IMR-90 (cell line): ENCODE results near the gene NXN. TPM values are rescaled to one million over a fixed set of nuclear protein-coding genes. Genes with fewer than 3 reads are reported as not detected.

Source experiments
- ATAC-seq: fragments of 200-7000 bp; cut with Tn5 transposase; 2 replicates; pipeline ENCODE4 v1.9.1; 2020; ENCODE audit warnings: low read depth, mild to moderate bottlenecking, moderate library complexity
- BruUV-seq: library from RNA; stranded (reverse); fragments of 400-500 nt; replicated peaks from 2 replicates; lab custom pipeline; 2021; lab: Mats Ljungman, UMichigan
- CTCF ChIA-PET: fragments of 300-600 bp; formaldehyde crosslinking; extraction: SDS; loops from one replicate; lab custom pipeline; 2021; ENCODE audit warnings: antibody characterized with exemption; lab: Yijun Ruan, JAX
- POLR2A ChIA-PET: fragments of 300-600 bp; sonication (Branson Sonifier 250); formaldehyde crosslinking; loops from one replicate; lab custom pipeline; 2022; ENCODE audit warnings: antibody characterized with exemption; ENCODE audit not compliant: unreplicated experiment; lab: Charles Lee
- DNase-seq: peaks from one replicate; pipeline ENCODE4 v3.0.0; 2013
- H2AFZ ChIP-seq: replicated peaks from 2 replicates; pipeline ENCODE3; 2013; ENCODE audit warnings: low read length, mild to moderate bottlenecking; ENCODE audit not compliant: poor library complexity
- H2AK5ac ChIP-seq: 2 replicates; pipeline ENCODE4 v1.6.1; 2013; ENCODE audit warnings: low read depth, low read length, inconsistent platforms
- H2AK9ac ChIP-seq: replicated peaks from 2 replicates; pipeline ENCODE3; 2013; ENCODE audit warnings: mild to moderate bottlenecking, low read depth, low read length, moderate library complexity; ENCODE audit not compliant: poor library complexity
- H2BK120ac ChIP-seq: 2 replicates; pipeline ENCODE4 v1.6.1; 2013; ENCODE audit warnings: low read depth, low read length, inconsistent platforms
- H2BK15ac ChIP-seq: 3 replicates; pipeline ENCODE4 v1.6.1; 2013; ENCODE audit warnings: low read depth, low read length, inconsistent platforms
- H2BK20ac ChIP-seq: 2 replicates; pipeline ENCODE4 v1.6.1; 2013; ENCODE audit warnings: low read depth, mild to moderate bottlenecking, inconsistent platforms, low read length, moderate library complexity
- H2BK5ac ChIP-seq: 2 replicates; pipeline ENCODE4 v1.6.1; 2013; ENCODE audit warnings: mild to moderate bottlenecking, low read depth, low read length, inconsistent platforms; ENCODE audit not compliant: poor library complexity, severe bottlenecking
- H3K14ac ChIP-seq: replicated peaks from 2 replicates; pipeline ENCODE4 v1.6.1; 2013; ENCODE audit warnings: low read depth, low read length, inconsistent platforms
- H3K18ac ChIP-seq: 2 replicates; pipeline ENCODE4 v1.6.1; 2013; ENCODE audit warnings: low read depth, low read length, control low read depth
- H3K23ac ChIP-seq: 2 replicates; pipeline ENCODE4 v1.6.1; 2013; ENCODE audit warnings: low read depth, low read length, inconsistent platforms
- H3K27ac ChIP-seq: 2 replicates; pipeline ENCODE4 v1.5.1; 2013; ENCODE audit warnings: mild to moderate bottlenecking, control low read depth, low read length; ENCODE audit not compliant: insufficient read depth
- H3K27me3 ChIP-seq: 2 replicates; pipeline ENCODE4 v1.6.1; 2013; ENCODE audit warnings: low read length; ENCODE audit not compliant: control insufficient read depth, insufficient read depth
- H3K36me3 ChIP-seq: 2 replicates; pipeline ENCODE4 v1.6.1; 2013; ENCODE audit warnings: low read length, mixed read lengths; ENCODE audit not compliant: control insufficient read depth, insufficient read depth
- H3K4ac ChIP-seq: 2 replicates; pipeline ENCODE4 v1.6.1; 2013; ENCODE audit warnings: low read depth, low read length, inconsistent platforms
- H3K4me1 ChIP-seq: 2 replicates; pipeline ENCODE4 v1.6.1; 2013; ENCODE audit warnings: low read length, mixed read lengths; ENCODE audit not compliant: control insufficient read depth, insufficient read depth
- H3K4me2 ChIP-seq: 2 replicates; pipeline ENCODE4 v1.6.1; 2013; ENCODE audit warnings: low read depth, mild to moderate bottlenecking, control low read depth, low read length, moderate library complexity
- H3K4me3 ChIP-seq: 2 replicates; pipeline ENCODE4 v1.5.1; 2013; ENCODE audit warnings: low read depth, mild to moderate bottlenecking, control low read depth, low read length, moderate library complexity; ENCODE audit not compliant: insufficient read depth
- H3K56ac ChIP-seq: 2 replicates; pipeline ENCODE4 v1.6.1; 2013; ENCODE audit warnings: low read length, inconsistent platforms; ENCODE audit not compliant: insufficient read depth; ENCODE audit errors: extremely low read depth
- H3K79me1 ChIP-seq, 2 experiments: 2 replicates each; pipeline ENCODE4 v1.6.1; 2013; ENCODE audit warnings: low read length in 2 of 2, inconsistent platforms in 1 of 2, low read depth in 1 of 2
- H3K9ac ChIP-seq: 2 replicates; pipeline ENCODE4 v1.6.1; 2013; ENCODE audit warnings: low read depth, low read length, control low read depth
- H3K9me1 ChIP-seq: 2 replicates; pipeline ENCODE4 v1.6.1; 2013; ENCODE audit warnings: low read length, inconsistent platforms; ENCODE audit not compliant: insufficient read depth
- H3K9me3 ChIP-seq: 2 replicates; pipeline ENCODE4 v1.6.1; 2013; ENCODE audit warnings: low read length; ENCODE audit not compliant: control insufficient read depth, insufficient read depth
- H4K20me1 ChIP-seq: 2 replicates; pipeline ENCODE4 v1.6.1; 2013; ENCODE audit warnings: low read length, inconsistent platforms; ENCODE audit not compliant: insufficient read depth
- H4K5ac ChIP-seq: 2 replicates; pipeline ENCODE4 v1.6.1; 2013; ENCODE audit warnings: mild to moderate bottlenecking, low read depth, low read length, control low read depth
- H4K8ac ChIP-seq, 2 experiments: 2 replicates each; pipeline ENCODE4 v1.6.1; 2013; ENCODE audit warnings: low read depth in 2 of 2, low read length in 2 of 2, control low read depth in 1 of 2, inconsistent platforms in 1 of 2
- H4K91ac ChIP-seq: 2 replicates; pipeline ENCODE4 v1.6.1; 2013; ENCODE audit warnings: low read depth, low read length, inconsistent platforms; ENCODE audit not compliant: insufficient read depth
- CEBPB ChIP-seq: IDR thresholded peaks from 2 replicates; pipeline ENCODE4 v1.6.1; 2012; ENCODE audit warnings: low read depth, low read length, improper control_type of control experiment
- CHD1 ChIP-seq: IDR thresholded peaks from 2 replicates; pipeline ENCODE4 v1.6.1; 2012; ENCODE audit warnings: low read depth, low read length, improper control_type of control experiment
- CTCF ChIP-seq: conservative IDR thresholded peaks from 2 replicates; pipeline ENCODE4 v1.5.1; 2012; ENCODE audit warnings: mild to moderate bottlenecking, low read depth, low read length, improper control_type of control experiment
- ELK1 ChIP-seq: fragments of 150-350 bp; IDR thresholded peaks from 2 replicates; pipeline ENCODE4 v1.6.1; 2016; ENCODE audit warnings: low read depth, mild to moderate bottlenecking, low read length, moderate library complexity, borderline replicate concordance
- FOS ChIP-seq: fragments of 150-350 bp; IDR thresholded peaks from 2 replicates; pipeline ENCODE4 v1.6.1; 2016; ENCODE audit warnings: low read depth, low read length
- MAFK ChIP-seq: IDR thresholded peaks from 2 replicates; pipeline ENCODE4 v1.6.1; 2012; ENCODE audit warnings: low read depth, low read length, improper control_type of control experiment
- MAZ ChIP-seq: IDR thresholded peaks from 2 replicates; pipeline ENCODE4 v1.6.1; 2012; ENCODE audit warnings: low read depth, mild to moderate bottlenecking, low read length, improper control_type of control experiment, moderate library complexity, borderline replicate concordance
- MXI1 ChIP-seq: IDR thresholded peaks from 2 replicates; pipeline ENCODE4 v1.6.1; 2012; ENCODE audit warnings: low read depth, mild to moderate bottlenecking, low read length, moderate library complexity, borderline replicate concordance
- NFE2L2 ChIP-seq: fragments of 150-350 bp; IDR thresholded peaks from 2 replicates; pipeline ENCODE4 v1.6.1; 2016; ENCODE audit warnings: low read depth, mild to moderate bottlenecking, low read length
- POLR2A ChIP-seq: IDR thresholded peaks from 2 replicates; pipeline ENCODE4 v1.6.1; 2012; ENCODE audit warnings: mild to moderate bottlenecking, low read depth, low read length
- RAD21 ChIP-seq: IDR thresholded peaks from 2 replicates; pipeline ENCODE4 v1.6.1; 2012; ENCODE audit warnings: low read length, improper control_type of control experiment
- RCOR1 ChIP-seq: IDR thresholded peaks from 2 replicates; pipeline ENCODE4 v1.6.1; 2012; ENCODE audit warnings: mild to moderate bottlenecking, low read length, improper control_type of control experiment; ENCODE audit not compliant: insufficient replicate concordance
- RFX5 ChIP-seq: IDR thresholded peaks from 2 replicates; pipeline ENCODE4 v1.8.0; 2012; ENCODE audit warnings: low read depth, mild to moderate bottlenecking, low read length, moderate library complexity
- SMC3 ChIP-seq: fragments of 150-350 bp; IDR thresholded peaks from 2 replicates; pipeline ENCODE4 v1.6.1; 2016; ENCODE audit warnings: low read depth, mild to moderate bottlenecking, antibody characterized with exemption, low read length, moderate library complexity
- USF2 ChIP-seq: fragments of 150-350 bp; IDR thresholded peaks from 2 replicates; pipeline ENCODE4 v1.6.1; 2017; ENCODE audit warnings: mild to moderate bottlenecking, antibody characterized with exemption, low read length, low read depth
- WGBS, 2 experiments: methylation state at CpG; one replicate each; pipeline versions ENCODE4 v1.1.5 to v1.1.7; 2013; ENCODE audit warnings: missing lambda C conversion rate in 2 of 2; ENCODE audit not compliant: insufficient read length in 1 of 2; ENCODE audit errors: extremely low coverage in 2 of 2; 5-methylcytosine and 5-hydroxymethylcytosine counted together
- dilution Hi-C: fragments of 300-500 bp; cut with HindIII; formaldehyde crosslinking; loops from one replicate; pipeline ENCODE4 v1.14.3; 2018; ENCODE audit warnings: low sequenced_read_pairs; ENCODE audit not compliant: unreplicated experiment
- in situ Hi-C: fragments of 300-500 bp; cut with MboI; formaldehyde crosslinking; loops from 3 replicates; pipeline ENCODE4 v1.14.3; 2019; ENCODE audit warnings: low sequenced_read_pairs, inconsistent platforms, mixed read lengths
- intact Hi-C: fragments of 100-400 bp; cut with micrococcal nuclease; formaldehyde crosslinking; loops from 2 replicates; pipeline ENCODE4 v1.10.0; 2022
- polyA plus RNA-seq, 3 experiments: library from polyadenylated mRNA; depleted of rRNA; stranded (reverse); fragments of >200 nt; gene quantifications; 2 replicates each; pipeline ENCODE4 v1.2.3, GENCODE V29; 2012; ENCODE audit warnings: low replicate concordance in 1 of 3
- total RNA-seq: library from RNA; depleted of rRNA; stranded (reverse); fragments of >200 nt; gene quantifications from 2 replicates; pipeline ENCODE4 v1.2.3, GENCODE V29; 2012

Gene NXN
- total and polyA plus RNA-seq, 2 of the 4 experiments (the other 2 are of a cell fraction) = 52.5 to 116 TPM

GRCh38 chr17:1009229-1010085 is 29.9 kb upstream of the NXN start:
- Histone ChIP-seq H3K27me3 (no peaks in the 10 kb centered on the region), H3K27ac (no peak overlapping the region), H2BK20ac (no peak overlapping the region), H3K9me3 (no peaks in the 10 kb centered on the region), H3K18ac (no peak overlapping the region), H3K4me1 (peaks cover 6% of the 10 kb centered on the region; the same call in 1 of the 2 replicates), H3K9ac (no peak overlapping the region), H3K14ac (no peak overlapping the region), H3K9me1 (no peaks in the 10 kb centered on the region), H3K4ac (no peak overlapping the region), H2AFZ (no peak overlapping the region), H4K20me1 (peaks cover 13% of the 10 kb centered on the region; the same call in 1 of the 2 replicates), H2AK9ac (no peak overlapping the region), H3K4me2 (no peak overlapping the region), H4K91ac (no peak overlapping the region), H3K79me1 (peaks cover 0 to 11% of the 10 kb centered on the region in 2 experiments; a peak in 3 of 4 replicates), H2AK5ac (no peak overlapping the region), H2BK5ac (no peak overlapping the region), H2BK15ac (no peak overlapping the region), H3K23ac (no peak overlapping the region), H4K8ac (no peak overlapping the region), H3K4me3 (no peak overlapping the region), H4K5ac (no peak overlapping the region), H2BK120ac (no peak overlapping the region), H3K36me3 (peaks cover 61% of the 10 kb centered on the region), H3K56ac (no peak overlapping the region)
- in situ Hi-C loops = no loop called here
- WGBS, 2 experiments = 90% methylated on average over 2 of the region's 19 CpGs; no CpG with 5 or more reads in 1 of the 2 experiments
- dilution Hi-C loops = no loop called here
- POLR2A ChIA-PET = no interaction called here
- intact Hi-C loops = no loop called here
- BruUV-seq = no TSS peak
- no peak for ATAC-seq
- CTCF ChIA-PET = no interaction called here
- no peak for DNase-seq
- TF ChIP-seq RAD21 (no peak), RFX5 (no peak), CEBPB (no peak), CHD1 (no peak), CTCF (no peak), RCOR1 (no peak), NFE2L2 (no peak), MAFK (no peak), SMC3 (no peak), POLR2A (no peak), MAZ (no peak), MXI1 (no peak), ELK1 (no peak), USF2 (no peak), FOS (no peak)
